Measurements from ENCODE around the gene PACSIN1. TPM values are rescaled to one million over a fixed set of nuclear protein-coding genes. Genes with fewer than 3 reads are reported as not detected.

The PACSIN1 gene
- total RNA-seq, 2 experiments from 2014 or later, result 19.3 to 88.4 TPM

DNA sequence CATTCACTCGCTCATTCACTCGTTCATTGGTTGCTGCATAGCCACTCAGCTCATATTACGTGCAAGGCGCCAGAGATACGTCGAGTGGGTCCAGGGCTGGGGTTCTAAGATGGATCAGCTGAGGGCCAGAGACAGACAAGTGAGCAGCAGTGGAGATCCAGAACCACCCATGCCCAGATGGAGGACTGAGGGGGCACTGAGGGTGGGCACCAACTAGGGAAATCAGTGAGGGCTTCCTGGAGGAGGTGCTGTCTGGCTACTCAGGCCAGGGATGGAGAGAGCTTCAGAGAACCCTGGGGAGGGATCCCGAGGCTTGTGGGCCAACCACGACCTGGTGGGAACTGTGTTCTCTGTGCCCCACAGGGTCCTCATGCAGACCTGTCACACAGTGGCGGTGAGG is 90.6 kb downstream of the PACSIN1 start:
- H3K4me2 ChIP-seq (ENCODE audit: low read length), result no peak overlapping the region
- intact Hi-C loops (cut with micrococcal nuclease; ENCODE audit: unreplicated experiment), result no loop called here

DNA sequence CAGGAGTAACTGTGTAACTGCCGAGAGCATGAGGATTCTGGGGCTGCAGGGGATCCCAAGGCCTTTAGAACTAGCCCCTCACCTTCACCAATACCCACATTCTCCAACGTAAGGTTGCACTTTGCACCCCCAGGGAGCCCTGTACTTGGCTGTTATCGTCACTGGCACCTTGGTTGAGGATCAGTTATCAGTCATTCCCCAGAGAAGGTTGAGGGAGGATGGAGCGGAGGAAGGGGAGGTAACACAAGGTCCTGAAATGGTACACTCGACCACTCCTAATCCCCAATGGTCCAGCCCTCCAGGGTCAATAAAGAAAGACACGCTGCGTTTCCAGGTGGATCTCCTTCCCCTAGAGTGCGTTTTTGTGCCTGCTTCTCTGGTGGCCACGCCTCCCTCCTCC is 91.4 kb downstream of the PACSIN1 start:
- intact Hi-C loops (cut with micrococcal nuclease; ENCODE audit: unreplicated experiment), result no loop called here
- no peak for DNase-seq (ENCODE audit: low spot score)
- Histone ChIP-seq H3K4me3 (ENCODE audit: low read depth, low read length, poor library complexity, severe bottlenecking) (no peak overlapping the region), H4K20me1 (ENCODE audit: insufficient read depth, low read length) (no peaks in the 10 kb centered on the region), H3K36me3 (ENCODE audit: insufficient read depth, low read length) (no peaks in the 10 kb centered on the region), H3K4me1 (ENCODE audit: insufficient read depth, low read length, poor library complexity, severe bottlenecking) (peaks cover 9% of the 10 kb centered on the region), H3K9me2 (ENCODE audit: insufficient read depth, low read length) (no peaks in the 10 kb centered on the region), H2AFZ (ENCODE audit: low read length) (no peak overlapping the region), H3K4me2 (ENCODE audit: low read length) (no peak overlapping the region), H3K27ac (ENCODE audit: low read depth, low read length, poor library complexity, severe bottlenecking) (no peak overlapping the region), H3K79me2 (ENCODE audit: insufficient read depth, low read depth, low read length) (no peaks in the 10 kb centered on the region), H3K9me3 (ENCODE audit: low read length) (no peaks in the 10 kb centered on the region)
- no TSS peak for BruUV-seq (replicated peaks)
- no peak for TF ChIP-seq EZH2phosphoT487 (IDR thresholded peaks at IDR 0.05; ENCODE audit: borderline replicate concordance, low read depth, low read length)
- TF ChIP-seq, protein P1, sequence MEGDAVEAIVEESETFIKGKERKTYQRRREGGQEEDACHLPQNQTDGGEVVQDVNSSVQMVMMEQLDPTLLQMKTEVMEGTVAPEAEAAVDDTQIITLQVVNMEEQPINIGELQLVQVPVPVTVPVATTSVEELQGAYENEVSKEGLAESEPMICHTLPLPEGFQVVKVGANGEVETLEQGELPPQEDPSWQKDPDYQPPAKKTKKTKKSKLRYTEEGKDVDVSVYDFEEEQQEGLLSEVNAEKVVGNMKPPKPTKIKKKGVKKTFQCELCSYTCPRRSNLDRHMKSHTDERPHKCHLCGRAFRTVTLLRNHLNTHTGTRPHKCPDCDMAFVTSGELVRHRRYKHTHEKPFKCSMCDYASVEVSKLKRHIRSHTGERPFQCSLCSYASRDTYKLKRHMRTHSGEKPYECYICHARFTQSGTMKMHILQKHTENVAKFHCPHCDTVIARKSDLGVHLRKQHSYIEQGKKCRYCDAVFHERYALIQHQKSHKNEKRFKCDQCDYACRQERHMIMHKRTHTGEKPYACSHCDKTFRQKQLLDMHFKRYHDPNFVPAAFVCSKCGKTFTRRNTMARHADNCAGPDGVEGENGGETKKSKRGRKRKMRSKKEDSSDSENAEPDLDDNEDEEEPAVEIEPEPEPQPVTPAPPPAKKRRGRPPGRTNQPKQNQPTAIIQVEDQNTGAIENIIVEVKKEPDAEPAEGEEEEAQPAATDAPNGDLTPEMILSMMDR (conservative IDR thresholded peaks at IDR 0.05; ENCODE audit: low read length), result no peak
- ChIA-PET CTCF (ENCODE audit: unreplicated experiment) (no interaction called here), POLR2A (no interaction called here)

More for the DNA sequence above, 90.6 kb downstream of the PACSIN1 start:
- Histone ChIP-seq H3K79me2 (ENCODE audit: insufficient read depth, low read depth, low read length) (no peaks in the 10 kb centered on the region), H4K20me1 (ENCODE audit: insufficient read depth, low read length) (no peaks in the 10 kb centered on the region), H3K9me2 (ENCODE audit: insufficient read depth, low read length) (no peaks in the 10 kb centered on the region), H3K9me3 (ENCODE audit: low read length) (no peaks in the 10 kb centered on the region), H3K4me1 (ENCODE audit: insufficient read depth, low read length, poor library complexity, severe bottlenecking) (peaks cover 9% of the 10 kb centered on the region), H2AFZ (ENCODE audit: low read length) (no peak overlapping the region), H3K27ac (ENCODE audit: low read depth, low read length, poor library complexity, severe bottlenecking) (no peak overlapping the region), H3K4me3 (ENCODE audit: low read depth, low read length, poor library complexity, severe bottlenecking) (no peak overlapping the region), H3K36me3 (ENCODE audit: insufficient read depth, low read length) (no peaks in the 10 kb centered on the region)
- ChIA-PET CTCF (ENCODE audit: unreplicated experiment) (no interaction called here), POLR2A (no interaction called here)
- DNase-seq (ENCODE audit: low spot score), result no peak
- no TSS peak for BruUV-seq (replicated peaks)
- TF ChIP-seq EZH2phosphoT487 (IDR thresholded peaks at IDR 0.05; ENCODE audit: borderline replicate concordance, low read depth, low read length), result no peak
- TF ChIP-seq, protein P1 (conservative IDR thresholded peaks at IDR 0.05; ENCODE audit: low read length), result no peak

DNA sequence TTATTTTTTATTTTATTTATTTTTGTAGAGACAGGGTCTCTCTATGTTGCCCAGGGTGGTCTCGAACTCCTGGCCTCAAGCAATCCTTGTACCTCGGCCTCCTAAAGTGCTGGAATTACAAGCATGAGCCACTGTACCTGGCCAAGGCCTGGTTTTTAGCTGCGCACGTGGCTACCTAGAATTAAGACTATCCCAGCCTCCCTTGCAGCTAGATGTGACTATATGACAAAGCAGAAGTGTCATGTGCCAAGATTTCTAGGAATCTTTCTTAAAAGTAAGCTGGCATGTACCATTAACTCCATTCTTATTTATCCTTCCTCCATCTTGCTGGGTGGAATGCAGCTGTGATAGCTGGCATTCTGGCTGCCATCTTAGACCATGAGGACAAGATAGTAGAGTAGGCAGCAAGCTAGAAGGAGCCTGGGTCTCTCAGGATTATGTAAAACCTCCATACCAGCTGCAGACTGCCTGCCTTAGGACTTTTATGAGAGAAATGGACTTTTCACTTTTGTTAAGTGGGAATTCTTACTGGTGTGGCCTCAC is 92.4 kb downstream of the PACSIN1 start:
- no peaks in the 10 kb centered on the region for H3K9me3 ChIP-seq (ENCODE audit: low read length)
- no peak overlapping the region for H3K4me3 ChIP-seq (ENCODE audit: low read depth, low read length, poor library complexity, severe bottlenecking)
- no peak overlapping the region for H3K4me2 ChIP-seq (ENCODE audit: low read length)
- no peak for DNase-seq (ENCODE audit: low spot score)
- H2AFZ ChIP-seq (ENCODE audit: low read length), result no peak overlapping the region
- intact Hi-C loops (cut with micrococcal nuclease; ENCODE audit: unreplicated experiment), result no loop called here
- no peaks in the 10 kb centered on the region for H3K9me2 ChIP-seq (ENCODE audit: insufficient read depth, low read length)
- peaks cover 9% of the 10 kb centered on the region for H3K4me1 ChIP-seq (ENCODE audit: insufficient read depth, low read length, poor library complexity, severe bottlenecking)
- no peak for TF ChIP-seq EZH2phosphoT487 (IDR thresholded peaks at IDR 0.05; ENCODE audit: borderline replicate concordance, low read depth, low read length)
- TF ChIP-seq, protein P1 (conservative IDR thresholded peaks at IDR 0.05; ENCODE audit: low read length), result no peak
- no peak overlapping the region for H3K27ac ChIP-seq (ENCODE audit: low read depth, low read length, poor library complexity, severe bottlenecking)
- H4K20me1 ChIP-seq (ENCODE audit: insufficient read depth, low read length), result no peaks in the 10 kb centered on the region
- BruUV-seq (replicated peaks), result no TSS peak
- H3K36me3 ChIP-seq (ENCODE audit: insufficient read depth, low read length), result no peaks in the 10 kb centered on the region
- ChIA-PET CTCF (ENCODE audit: unreplicated experiment) (interaction anchor here (0.7 kb wide), 1 partner anchor 51 kb away, joined by 3 read pairs; no protein-coding TSS in a partner anchor), POLR2A (interaction anchor here (0.5 kb wide), 1 partner anchor 18 kb away, joined by 4 read pairs; no protein-coding TSS in a partner anchor)
- no peaks in the 10 kb centered on the region for H3K79me2 ChIP-seq (ENCODE audit: insufficient read depth, low read depth, low read length)

All from OCI-LY7 (cell line).